ENCODE data around the gene THRB.

The THRB gene

GRCh38 chr3:24454393-24454792 is 40.3 kb downstream of the THRB start:
- TF ChIP-seq CTCF (IDR thresholded peaks at IDR 0.05; ENCODE audit: low read depth, low read length): no peak
- no peaks in the 10 kb centered on the region for H3K9me3 ChIP-seq
- H3K27me3 ChIP-seq: no peaks in the 10 kb centered on the region
- H3K4me1 ChIP-seq: no peaks in the 10 kb centered on the region
- no peak overlapping the region for H3K4me3 ChIP-seq (ENCODE audit: low read depth, low read length)
- no peak for DNase-seq
- H3K36me3 ChIP-seq: no peaks in the 10 kb centered on the region

GRCh38 chr3:24451461-24452099 is 43.1 kb downstream of the THRB start:
- Histone ChIP-seq H3K4me3 (ENCODE audit: low read depth, low read length) (no peak overlapping the region), H3K27me3 (no peaks in the 10 kb centered on the region), H3K9me3 (no peaks in the 10 kb centered on the region), H3K36me3 (no peaks in the 10 kb centered on the region), H3K4me1 (no peaks in the 10 kb centered on the region)
- DNase-seq: no peak
- TF ChIP-seq CTCF (IDR thresholded peaks at IDR 0.05; ENCODE audit: low read depth, low read length): no peak

- no peaks in the 10 kb centered on the region for H3K4me1 ChIP-seq
- H3K9me3 ChIP-seq: no peaks in the 10 kb centered on the region
- H3K27me3 ChIP-seq: no peaks in the 10 kb centered on the region
- DNase-seq: no peak
- no peaks in the 10 kb centered on the region for H3K36me3 ChIP-seq
- no peak for TF ChIP-seq CTCF (IDR thresholded peaks at IDR 0.05; ENCODE audit: low read depth, low read length)
- no peak overlapping the region for H3K4me3 ChIP-seq (ENCODE audit: low read depth, low read length)
Measured at GRCh38 chr3:24450160-24450907, 44.3 kb downstream of the THRB start.

- Histone ChIP-seq H3K4me3 (ENCODE audit: low read depth, low read length) (no peak overlapping the region), H3K36me3 (no peaks in the 10 kb centered on the region), H3K27me3 (no peaks in the 10 kb centered on the region), H3K4me1 (no peaks in the 10 kb centered on the region), H3K9me3 (no peaks in the 10 kb centered on the region)
- no peak for TF ChIP-seq CTCF (IDR thresholded peaks at IDR 0.05; ENCODE audit: low read depth, low read length)
- DNase-seq: no peak
Measured at GRCh38 chr3:24447836-24448235, 46.8 kb downstream of the THRB start.

GRCh38 chr3:24446032-24446431 is 48.6 kb downstream of the THRB start:
- H3K4me1 ChIP-seq: no peaks in the 10 kb centered on the region
- TF ChIP-seq CTCF (IDR thresholded peaks at IDR 0.05; ENCODE audit: low read depth, low read length): no peak
- no peak for DNase-seq
- no peaks in the 10 kb centered on the region for H3K36me3 ChIP-seq
- H3K9me3 ChIP-seq: no peaks in the 10 kb centered on the region
- no peaks in the 10 kb centered on the region for H3K27me3 ChIP-seq
- H3K4me3 ChIP-seq (ENCODE audit: low read depth, low read length): no peak overlapping the region

- Histone ChIP-seq H3K4me3 (ENCODE audit: low read depth, low read length) (no peak overlapping the region), H3K36me3 (no peaks in the 10 kb centered on the region), H3K9me3 (no peaks in the 10 kb centered on the region), H3K4me1 (no peaks in the 10 kb centered on the region), H3K27me3 (no peaks in the 10 kb centered on the region)
- no peak for DNase-seq
- no peak for TF ChIP-seq CTCF (IDR thresholded peaks at IDR 0.05; ENCODE audit: low read depth, low read length)
Measured at GRCh38 chr3:24443476-24443875, 51.2 kb downstream of the THRB start.

All from BE2C (cell line).